Colon (tissue), 2 donors: Measurements from ENCODE around the gene DIO3.
"Not testable (repeated sequence)": the region's sequence is repeated elsewhere in the genome, so short reads cannot be mapped to it uniquely, and the experiment has no call there.

Experiments
- FAIRE-seq: peaks from 2 replicates; lab custom pipeline; 2012; peaks lifted over from hg19 to GRCh38; lab: Jason Lieb, UNC
- donor health status: control.
- donor health status: control.

DIO3 gene

GRCh38 chr14:101559624-101560533 is 1.4 kb upstream of the DIO3 start:
- no peak for FAIRE-seq

GRCh38 chr14:101560534-101561113 is 671 bp upstream of the DIO3 start:
- FAIRE-seq: no peak

- no peak for FAIRE-seq
Observed at GRCh38 chr14:101561897-101562490, 699 bp downstream of the DIO3 start.

GRCh38 chr14:101562659-101563351 is 1.5 kb downstream of the DIO3 start:
- no peak for FAIRE-seq

GRCh38 chr14:101563352-101563653 is 2.0 kb downstream of the DIO3 start:
- no peak for FAIRE-seq

- FAIRE-seq: no peak
Observed at GRCh38 chr14:101563654-101564443, 2.6 kb downstream of the DIO3 start.

GRCh38 chr14:101564444-101564776 is 3.1 kb downstream of the DIO3 start:
- FAIRE-seq: no peak

GRCh38 chr14:101564819-101565698 is 3.8 kb downstream of the DIO3 start:
- FAIRE-seq: no peak

- FAIRE-seq: no peak
Observed at GRCh38 chr14:101567252-101567651, 6.0 kb downstream of the DIO3 start.

GRCh38 chr14:101571004-101571403 is 9.7 kb downstream of the DIO3 start:
- no peak for FAIRE-seq

- not testable (repeated sequence) for FAIRE-seq
Observed at GRCh38 chr14:101572526-101572925, 11.2 kb downstream of the DIO3 start.

- FAIRE-seq: no peak
Observed at GRCh38 chr14:101573289-101573688, 12.0 kb downstream of the DIO3 start.

GRCh38 chr14:101575581-101575980 is 14.3 kb downstream of the DIO3 start:
- FAIRE-seq: no peak

GRCh38 chr14:101577221-101577909 is 16.1 kb downstream of the DIO3 start:
- no peak for FAIRE-seq

GRCh38 chr14:101578489-101578888 is 17.2 kb downstream of the DIO3 start:
- FAIRE-seq: no peak

- FAIRE-seq: no peak
Observed at GRCh38 chr14:101579372-101580080, 18.2 kb downstream of the DIO3 start.

- no peak for FAIRE-seq
Observed at GRCh38 chr14:101581806-101582205, 20.5 kb downstream of the DIO3 start.

- FAIRE-seq: no peak
Observed at GRCh38 chr14:101582294-101582693, 21.0 kb downstream of the DIO3 start.

GRCh38 chr14:101583006-101583714 is 21.9 kb downstream of the DIO3 start:
- no peak for FAIRE-seq
